BE2C (cell line): ENCODE data around the gene MALRD1.

ENCODE experiments used
- DNase-seq: peaks from one replicate; pipeline ENCODE4 v3.0.0-alpha.2; 2020
- H3K27me3 ChIP-seq: fragments of 250-450 bp; sonication (Bioruptor Pico); 2 replicates; pipeline ENCODE4 v1.5.1; 2020; ENCODE audit warnings: mild to moderate bottlenecking
- H3K36me3 ChIP-seq: fragments of 250-450 bp; sonication (Bioruptor Pico); 2 replicates; pipeline ENCODE4 v1.5.1; 2020; ENCODE audit warnings: mild to moderate bottlenecking
- H3K4me1 ChIP-seq: fragments of 250-450 bp; sonication (Bioruptor Pico); 2 replicates; pipeline ENCODE4 v1.5.1; 2020
- H3K4me3 ChIP-seq: 2 replicates; pipeline ENCODE4 v1.5.1; 2011; ENCODE audit warnings: low read depth, low read length
- H3K9me3 ChIP-seq: fragments of 250-450 bp; sonication (Bioruptor Pico); 2 replicates; pipeline ENCODE4 v1.5.1; 2020
- TF ChIP-seq, protein P1 (sequence below): IDR thresholded peaks from 2 replicates; pipeline ENCODE4 v1.5.1; 2012; ENCODE audit warnings: mild to moderate bottlenecking, low read depth, low read length

Gene MALRD1

DNA sequence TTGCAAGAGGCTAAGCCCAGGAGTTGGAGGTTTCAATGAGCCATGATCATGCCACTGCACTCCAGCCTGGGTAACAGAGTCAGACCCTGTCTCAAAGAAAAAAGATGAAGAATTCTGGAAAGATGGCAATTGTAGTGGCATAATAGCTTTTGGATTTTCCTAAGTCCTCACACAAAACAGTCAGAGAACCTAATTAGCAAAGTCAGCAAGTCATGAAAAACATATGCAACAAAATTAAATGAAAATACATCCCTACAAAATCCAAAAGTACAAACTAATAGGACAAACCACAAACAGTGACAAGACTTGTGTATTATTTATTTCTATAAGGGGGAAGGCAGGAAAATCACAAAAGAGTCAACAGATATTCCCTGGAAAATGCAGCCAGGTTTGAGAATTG lies 405.4 kb downstream of the MALRD1 start:
- H3K4me3 ChIP-seq = no peak overlapping the region

DNA sequence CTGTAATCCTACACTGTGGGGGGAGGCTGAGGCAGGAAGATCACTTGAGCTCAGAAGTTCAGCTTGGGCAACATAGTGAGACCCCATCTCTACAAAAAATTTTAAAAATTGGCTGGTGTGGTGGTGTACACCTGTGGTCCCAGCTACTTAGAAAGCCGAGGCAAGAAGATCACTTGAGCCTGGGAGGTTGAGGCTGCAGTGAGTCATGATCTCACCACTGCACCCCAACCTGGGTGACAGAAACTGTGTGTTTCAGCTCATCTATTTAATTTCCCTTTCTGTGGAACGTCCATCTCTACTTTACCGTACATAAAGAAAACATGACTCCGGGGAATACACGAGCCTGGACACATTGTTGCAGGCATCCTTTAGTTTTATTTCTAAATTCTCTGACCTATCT lies 413.0 kb downstream of the MALRD1 start:
- no peak for DNase-seq
- no peak overlapping the region for H3K4me3 ChIP-seq
- TF ChIP-seq, protein P1, sequence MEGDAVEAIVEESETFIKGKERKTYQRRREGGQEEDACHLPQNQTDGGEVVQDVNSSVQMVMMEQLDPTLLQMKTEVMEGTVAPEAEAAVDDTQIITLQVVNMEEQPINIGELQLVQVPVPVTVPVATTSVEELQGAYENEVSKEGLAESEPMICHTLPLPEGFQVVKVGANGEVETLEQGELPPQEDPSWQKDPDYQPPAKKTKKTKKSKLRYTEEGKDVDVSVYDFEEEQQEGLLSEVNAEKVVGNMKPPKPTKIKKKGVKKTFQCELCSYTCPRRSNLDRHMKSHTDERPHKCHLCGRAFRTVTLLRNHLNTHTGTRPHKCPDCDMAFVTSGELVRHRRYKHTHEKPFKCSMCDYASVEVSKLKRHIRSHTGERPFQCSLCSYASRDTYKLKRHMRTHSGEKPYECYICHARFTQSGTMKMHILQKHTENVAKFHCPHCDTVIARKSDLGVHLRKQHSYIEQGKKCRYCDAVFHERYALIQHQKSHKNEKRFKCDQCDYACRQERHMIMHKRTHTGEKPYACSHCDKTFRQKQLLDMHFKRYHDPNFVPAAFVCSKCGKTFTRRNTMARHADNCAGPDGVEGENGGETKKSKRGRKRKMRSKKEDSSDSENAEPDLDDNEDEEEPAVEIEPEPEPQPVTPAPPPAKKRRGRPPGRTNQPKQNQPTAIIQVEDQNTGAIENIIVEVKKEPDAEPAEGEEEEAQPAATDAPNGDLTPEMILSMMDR = no peak
- H3K4me1 ChIP-seq = no peaks in the 10 kb centered on the region
- H3K9me3 ChIP-seq = no peaks in the 10 kb centered on the region
- no peaks in the 10 kb centered on the region for H3K27me3 ChIP-seq
- no peaks in the 10 kb centered on the region for H3K36me3 ChIP-seq

More for the DNA sequence above, 405.4 kb downstream of the MALRD1 start:
- DNase-seq = no peak
- Histone ChIP-seq H3K36me3 (no peaks in the 10 kb centered on the region), H3K9me3 (no peaks in the 10 kb centered on the region), H3K27me3 (no peaks in the 10 kb centered on the region), H3K4me1 (no peaks in the 10 kb centered on the region)
- TF ChIP-seq, protein P1 = no peak

DNA sequence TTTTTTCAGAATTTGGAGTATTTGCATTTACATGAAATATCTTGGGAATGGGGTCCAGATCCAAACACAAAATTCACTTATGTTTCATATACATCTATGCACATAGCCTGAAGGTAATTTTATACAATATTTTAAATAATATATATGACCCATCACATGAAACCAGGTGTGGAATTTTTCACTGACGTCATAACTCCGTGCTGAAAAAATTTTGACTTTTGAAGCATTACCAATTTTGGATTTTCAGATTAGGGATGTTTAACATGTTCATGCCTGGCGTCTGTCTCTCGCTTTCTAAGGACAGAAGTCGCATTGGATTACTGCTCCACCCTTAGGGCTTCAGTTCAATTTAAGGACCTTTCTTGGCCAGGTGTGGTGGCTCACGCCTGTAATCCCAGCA lies 418.1 kb downstream of the MALRD1 start:
- Histone ChIP-seq H3K4me1 (no peaks in the 10 kb centered on the region), H3K27me3 (no peaks in the 10 kb centered on the region), H3K4me3 (no peak overlapping the region), H3K36me3 (no peaks in the 10 kb centered on the region), H3K9me3 (no peaks in the 10 kb centered on the region)
- no peak for DNase-seq
- TF ChIP-seq, protein P1 = no peak

DNA sequence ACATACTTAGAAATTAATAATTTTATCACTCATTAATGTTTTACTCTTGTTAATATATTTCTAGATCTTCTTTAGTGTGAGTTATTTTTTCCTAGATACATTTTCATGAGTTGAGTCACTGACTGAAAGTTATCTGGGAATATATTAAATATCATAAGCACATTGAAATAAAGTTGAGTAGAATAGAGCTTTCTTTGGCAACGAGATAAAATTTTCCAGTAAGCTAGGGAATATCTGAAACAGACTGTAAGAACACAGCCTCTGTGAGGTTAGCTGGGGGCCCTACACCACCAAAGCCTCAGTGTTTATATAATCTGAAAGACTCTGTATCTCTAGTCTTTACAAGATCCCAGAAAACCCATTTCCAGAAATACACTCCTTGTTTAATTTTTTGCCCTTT lies 419.8 kb downstream of the MALRD1 start:
- TF ChIP-seq, protein P1 = no peak
- no peaks in the 10 kb centered on the region for H3K9me3 ChIP-seq
- no peak for DNase-seq
- H3K27me3 ChIP-seq = no peaks in the 10 kb centered on the region
- H3K4me3 ChIP-seq = no peak overlapping the region
- no peaks in the 10 kb centered on the region for H3K36me3 ChIP-seq
- no peaks in the 10 kb centered on the region for H3K4me1 ChIP-seq

DNA sequence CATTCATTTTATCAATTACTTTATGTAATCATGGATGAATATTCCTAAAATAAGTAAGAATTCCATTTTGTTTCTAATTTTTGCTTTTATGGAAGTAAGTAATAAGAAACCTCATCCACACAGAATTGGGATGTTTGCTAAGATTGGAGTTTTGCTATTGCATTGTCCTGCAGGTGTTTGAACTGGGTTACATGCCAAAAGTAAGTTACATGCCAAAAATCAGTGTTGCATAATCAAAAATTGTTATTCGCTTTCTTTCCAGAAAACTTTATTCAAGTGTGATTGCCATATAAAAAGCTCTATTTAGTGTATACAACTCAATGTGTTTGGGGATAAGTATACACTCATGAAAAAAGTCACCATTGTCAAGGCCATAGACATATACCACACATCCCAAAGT lies 420.9 kb downstream of the MALRD1 start:
- Histone ChIP-seq H3K36me3 (no peaks in the 10 kb centered on the region), H3K4me3 (no peak overlapping the region), H3K27me3 (no peaks in the 10 kb centered on the region), H3K9me3 (no peaks in the 10 kb centered on the region), H3K4me1 (no peaks in the 10 kb centered on the region)
- TF ChIP-seq, protein P1 = no peak
- no peak for DNase-seq

DNA sequence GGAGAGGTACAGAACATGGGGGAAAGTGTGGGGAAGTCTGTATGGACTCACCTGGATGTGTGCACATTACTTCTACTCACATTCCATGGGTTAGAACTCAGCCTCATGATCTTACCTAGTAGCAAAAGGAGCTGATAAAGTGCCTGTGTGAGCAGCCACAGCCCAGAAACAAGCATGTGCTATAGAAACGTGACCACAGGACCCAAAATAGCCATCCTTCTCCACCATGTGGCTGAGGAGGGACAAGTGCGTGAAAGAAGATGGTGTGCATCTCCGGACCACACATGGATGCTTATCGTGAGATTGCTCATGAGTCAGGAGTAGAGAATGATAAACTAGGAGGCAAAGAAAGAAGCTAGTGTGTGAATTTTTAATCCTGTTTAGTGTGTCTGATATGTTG lies 431.3 kb downstream of the MALRD1 start:
- TF ChIP-seq, protein P1 = no peak
- no peak overlapping the region for H3K4me3 ChIP-seq
- no peak for DNase-seq
- no peaks in the 10 kb centered on the region for H3K36me3 ChIP-seq
- no peaks in the 10 kb centered on the region for H3K4me1 ChIP-seq
- H3K27me3 ChIP-seq = no peaks in the 10 kb centered on the region
- no peaks in the 10 kb centered on the region for H3K9me3 ChIP-seq
